ENCODE data around the gene TFAP2B. TPM values are rescaled to one million over a fixed set of nuclear protein-coding genes. Genes with fewer than 3 reads are reported as not detected.

TFAP2B gene
- total RNA-seq, 1 experiment from 2014 or later = not detected

DNA sequence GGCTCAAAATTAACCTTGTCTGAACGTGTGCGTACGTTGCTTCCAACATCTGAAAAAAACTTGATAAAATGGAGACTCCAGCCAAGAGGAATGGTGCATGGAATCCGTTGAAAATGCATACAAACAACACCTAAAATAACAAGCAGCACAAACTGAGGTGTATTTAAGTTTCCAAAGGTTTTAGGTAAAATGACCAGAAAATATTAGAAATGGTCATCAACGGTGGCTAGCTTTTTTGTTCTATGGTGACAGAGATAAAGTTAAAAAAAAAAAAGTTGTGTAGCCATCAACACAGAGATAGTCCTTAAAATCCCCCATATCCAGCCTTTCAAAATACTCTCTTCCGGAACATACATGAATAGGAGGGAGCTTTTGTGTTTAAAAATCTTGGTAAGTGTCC, 651 bp upstream of the TFAP2B start:
- Histone ChIP-seq H3K18ac (ENCODE audit: insufficient read length, low read depth, low read length) (no peak overlapping the region), H2BK120ac (ENCODE audit: low read depth, low read length, poor library complexity, severe bottlenecking) (no peak overlapping the region), H3K9ac (ENCODE audit: extremely low read depth, insufficient read length, low read length) (no peak overlapping the region), H3T11ph (ENCODE audit: low read length) (no peak overlapping the region), H3K9me3 (ENCODE audit: control insufficient read depth, low read depth, low read length) (no peaks in the 10 kb centered on the region), H2BK5ac (ENCODE audit: insufficient read length, low read length) (no peak overlapping the region), H4K20me1 (ENCODE audit: control insufficient read depth, insufficient read depth, insufficient read length) (no peaks in the 10 kb centered on the region), H3K27ac (ENCODE audit: insufficient read length, low read depth, low read length) (no peak overlapping the region), H2AFZ (ENCODE audit: low read length) (no peak overlapping the region), H3K79me1 (ENCODE audit: insufficient read depth, low read depth, low read length, poor library complexity, severe bottlenecking) (no peaks in the 10 kb centered on the region), H3K23me2 (ENCODE audit: insufficient read length, low read depth, low read length, poor library complexity, severe bottlenecking) (peaks cover 7% of the 10 kb centered on the region), H3K4me1 (ENCODE audit: insufficient read depth, low read length) (peaks cover 2% of the 10 kb centered on the region; the same call in 1 of the 2 replicates), H3K23ac (ENCODE audit: insufficient read length, low read depth, low read length) (no peak overlapping the region), H3K14ac (ENCODE audit: insufficient read depth, low read length) (no peak overlapping the region), H2AK5ac (ENCODE audit: insufficient read length, low read length) (no peak overlapping the region), H4K8ac (replicated peaks; ENCODE audit: insufficient read length, low read depth, low read length) (no peak overlapping the region), H3K79me2 (ENCODE audit: insufficient read depth, low read length) (no peaks in the 10 kb centered on the region), H3K56ac (ENCODE audit: insufficient read length, low read depth, low read length) (no peak overlapping the region), H2BK15ac (ENCODE audit: low read depth, low read length) (no peak overlapping the region), H3K4ac (ENCODE audit: low read depth, low read length) (no peak overlapping the region), H3K4me2 (ENCODE audit: insufficient read depth, insufficient read length, low read length) (no peak overlapping the region), H3K27me3 (ENCODE audit: insufficient read depth, low read length) (peaks cover 63% of the 10 kb centered on the region), H2BK12ac (ENCODE audit: insufficient read length, low read depth, low read length) (no peak overlapping the region), H4K5ac (ENCODE audit: insufficient read length, low read depth, low read length) (no peak overlapping the region), H4K91ac (ENCODE audit: insufficient read length, low read depth, low read length) (no peak overlapping the region), H2BK20ac (ENCODE audit: low read depth, low read length, poor library complexity, severe bottlenecking) (no peak overlapping the region)
- Mint-ChIP-seq H3K27me3 (ENCODE audit: low read depth) (peaks cover 98% of the 10 kb centered on the region), H3K27ac (no peak overlapping the region), H3K36me3 (ENCODE audit: insufficient read depth in 1 of 3, low read depth in 3 of 3) (no peaks in the 10 kb centered on the region), H3K4me3 (no peak overlapping the region; a peak in 1 of 5 replicates), H3K9me3 (peaks cover 0 to 9% of the 10 kb centered on the region in 2 experiments; a peak in 2 of 5 replicates), H3K4me1 (peaks cover 26 to 43% of the 10 kb centered on the region in 2 experiments)
- WGBS (ENCODE audit: extremely low coverage, insufficient read length, low lambda C conversion rate) = no CpG with 5 or more reads among the region's 6 CpGs
- DNase-seq = no peak
- TF ChIP-seq, protein P1, sequence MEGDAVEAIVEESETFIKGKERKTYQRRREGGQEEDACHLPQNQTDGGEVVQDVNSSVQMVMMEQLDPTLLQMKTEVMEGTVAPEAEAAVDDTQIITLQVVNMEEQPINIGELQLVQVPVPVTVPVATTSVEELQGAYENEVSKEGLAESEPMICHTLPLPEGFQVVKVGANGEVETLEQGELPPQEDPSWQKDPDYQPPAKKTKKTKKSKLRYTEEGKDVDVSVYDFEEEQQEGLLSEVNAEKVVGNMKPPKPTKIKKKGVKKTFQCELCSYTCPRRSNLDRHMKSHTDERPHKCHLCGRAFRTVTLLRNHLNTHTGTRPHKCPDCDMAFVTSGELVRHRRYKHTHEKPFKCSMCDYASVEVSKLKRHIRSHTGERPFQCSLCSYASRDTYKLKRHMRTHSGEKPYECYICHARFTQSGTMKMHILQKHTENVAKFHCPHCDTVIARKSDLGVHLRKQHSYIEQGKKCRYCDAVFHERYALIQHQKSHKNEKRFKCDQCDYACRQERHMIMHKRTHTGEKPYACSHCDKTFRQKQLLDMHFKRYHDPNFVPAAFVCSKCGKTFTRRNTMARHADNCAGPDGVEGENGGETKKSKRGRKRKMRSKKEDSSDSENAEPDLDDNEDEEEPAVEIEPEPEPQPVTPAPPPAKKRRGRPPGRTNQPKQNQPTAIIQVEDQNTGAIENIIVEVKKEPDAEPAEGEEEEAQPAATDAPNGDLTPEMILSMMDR (conservative IDR thresholded peaks at IDR 0.05) = no peak

Measured in H9 (cell line).